Transverse colon (tissue), 4 donors: ENCODE data around the gene SOX2. TPM values are rescaled to one million over a fixed set of nuclear protein-coding genes. Genes with fewer than 3 reads are reported as not detected.

Experiments used
- DNase-seq: peaks from one replicate; pipeline ENCODE4 v3.0.0-alpha.2; 2019
- H3K27ac ChIP-seq, 4 donors: fragments of 200-600 bp; sonication (generic); 2 replicates each; pipeline ENCODE4 v1.5.1; 2016 to 2018; ENCODE audit warnings: inconsistent platforms in 4 of 4
- H3K27me3 ChIP-seq: fragments of 200-600 bp; sonication (generic); 2 replicates; pipeline ENCODE4 v1.5.1; 2017; ENCODE audit warnings: inconsistent platforms
- H3K36me3 ChIP-seq, 4 donors: fragments of 200-600 bp; sonication (generic); 2 replicates each; pipeline ENCODE4 v1.5.1; 2017 to 2019; ENCODE audit warnings: inconsistent platforms in 4 of 4
- H3K4me1 ChIP-seq, 4 donors: fragments of 200-600 bp; sonication (generic); 2 replicates each; pipeline ENCODE4 v1.5.1; 2017 to 2020; ENCODE audit warnings: inconsistent platforms in 4 of 4
- H3K4me3 ChIP-seq, 4 donors: fragments of 200-600 bp; sonication (generic); 1 replicate in 1 of 4; 2 replicates in 3 of 4; pipeline versions ENCODE4 v1.5.1 to v1.6.1; 2017 to 2019; ENCODE audit warnings: inconsistent platforms in 4 of 4
- H3K9me3 ChIP-seq, 2 donors: fragments of 200-600 bp; sonication (generic); 2 replicates each; pipeline ENCODE4 v1.5.1; 2017 to 2019; ENCODE audit warnings: inconsistent platforms in 2 of 2
- EP300 ChIP-seq: sonication (generic); formaldehyde crosslinking; IDR thresholded peaks from one replicate; pipeline ENCODE4 v1.6.1; 2017; ENCODE audit warnings: antibody characterized with exemption, low read depth
- POLR2A ChIP-seq: fragments of 450-650 bp; IDR thresholded peaks from one replicate; pipeline ENCODE4 v1.6.1; 2016; ENCODE audit warnings: antibody characterized with exemption, mild to moderate bottlenecking, moderate library complexity
- POLR2AphosphoS5 ChIP-seq, 3 donors: sonication (generic); formaldehyde crosslinking; IDR thresholded peaks; one replicate each; pipeline ENCODE4 v1.6.1; 2016; ENCODE audit warnings: antibody characterized with exemption in 3 of 3
- WGBS, 2 donors: methylation state at CpG; one replicate each; pipeline ENCODE4 v1.1.5; 2018; ENCODE audit warnings: low coverage in 1 of 2; 5-methylcytosine and 5-hydroxymethylcytosine counted together
- in situ Hi-C, 4 donors: fragments of 200-750 bp; cut with MboI; loops; one replicate each; pipeline versions ENCODE4 v1.15.0 to v1.15.1; 2017; ENCODE audit warnings: low sequenced_read_pairs in 3 of 4, low pct_ligation_motif_present in 1 of 4, low pct_unique_long_range_greater_than_20kb in 1 of 4
- intact Hi-C: fragments of 100-400 bp; cut with DNase I; formaldehyde crosslinking; loops from one replicate; pipeline ENCODE4 v1.15.1; 2023; ENCODE audit warnings: low total_unique reads
- total RNA-seq, 4 donors: library from RNA; depleted of rRNA; stranded (reverse); fragments of >200 nt; gene quantifications; one replicate each; pipeline ENCODE4 v1.1.0, GENCODE V29; 2016
- TF ChIP-seq, protein P1 (sequence below), 5 experiments: fragments of 200-600 bp in 3 of 5; fragments of 450-650 bp in 2 of 5; sonication (generic) in 3 of 5; IDR thresholded peaks; 1 replicate in 2 of 5; 2 replicates in 3 of 5; pipeline ENCODE4 v1.5.1; 2016 to 2017; ENCODE audit warnings: antibody characterized with exemption in 5 of 5, inconsistent platforms in 3 of 5, mild to moderate bottlenecking in 2 of 5, moderate library complexity in 1 of 5

SOX2 gene
- total RNA-seq, 4 donors from 2014 or later: 0.60 to 3.2 (median 0.82) TPM; not detected in 1

DNA sequence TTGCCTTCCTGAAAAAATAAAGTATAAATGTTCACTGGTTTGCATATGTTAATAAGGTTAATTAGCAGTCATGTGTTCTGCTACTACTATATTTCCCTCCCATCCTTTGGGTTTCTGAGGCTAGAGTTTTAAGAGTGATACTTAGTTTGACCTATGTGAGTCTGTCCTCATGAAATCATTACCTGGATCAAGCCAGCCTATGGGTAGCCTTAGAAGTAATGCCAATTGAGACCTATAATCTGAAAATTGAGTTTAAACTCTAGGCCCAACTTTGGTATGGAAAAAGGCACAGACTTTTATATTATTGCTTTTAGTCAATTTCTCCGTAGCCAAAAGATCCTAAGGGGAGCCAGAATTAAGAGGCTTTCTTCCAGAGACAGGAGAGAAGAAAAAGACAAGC lies 18.4 kb upstream of the SOX2 start:
- Histone ChIP-seq H3K27me3 (peaks cover 65% of the 10 kb centered on the region), H3K9me3 (no peaks in the 10 kb centered on the region), H3K36me3 (no peaks in the 10 kb centered on the region), H3K4me3 (no peak overlapping the region), H3K27ac (no peak overlapping the region), H3K4me1 (peaks cover 10 to 18% (median 14%) of the 10 kb centered on the region in 4 donors)
- TF ChIP-seq EP300 (no peak), POLR2A (no peak), POLR2AphosphoS5 (IDR thresholded peaks at IDR 0.05) (no peak)
- TF ChIP-seq, protein P1, sequence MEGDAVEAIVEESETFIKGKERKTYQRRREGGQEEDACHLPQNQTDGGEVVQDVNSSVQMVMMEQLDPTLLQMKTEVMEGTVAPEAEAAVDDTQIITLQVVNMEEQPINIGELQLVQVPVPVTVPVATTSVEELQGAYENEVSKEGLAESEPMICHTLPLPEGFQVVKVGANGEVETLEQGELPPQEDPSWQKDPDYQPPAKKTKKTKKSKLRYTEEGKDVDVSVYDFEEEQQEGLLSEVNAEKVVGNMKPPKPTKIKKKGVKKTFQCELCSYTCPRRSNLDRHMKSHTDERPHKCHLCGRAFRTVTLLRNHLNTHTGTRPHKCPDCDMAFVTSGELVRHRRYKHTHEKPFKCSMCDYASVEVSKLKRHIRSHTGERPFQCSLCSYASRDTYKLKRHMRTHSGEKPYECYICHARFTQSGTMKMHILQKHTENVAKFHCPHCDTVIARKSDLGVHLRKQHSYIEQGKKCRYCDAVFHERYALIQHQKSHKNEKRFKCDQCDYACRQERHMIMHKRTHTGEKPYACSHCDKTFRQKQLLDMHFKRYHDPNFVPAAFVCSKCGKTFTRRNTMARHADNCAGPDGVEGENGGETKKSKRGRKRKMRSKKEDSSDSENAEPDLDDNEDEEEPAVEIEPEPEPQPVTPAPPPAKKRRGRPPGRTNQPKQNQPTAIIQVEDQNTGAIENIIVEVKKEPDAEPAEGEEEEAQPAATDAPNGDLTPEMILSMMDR (IDR thresholded peaks at IDR 0.05): no peak
- 67 to 84% methylated on average over 1 of the region's 1 CpG for WGBS, 2 donors
- in situ Hi-C loops: loop anchor here in 1 of 4 donors (10.0 kb wide), 1 partner anchor 1142 kb away; no protein-coding TSS in a partner anchor
- intact Hi-C loops: no loop called here
- DNase-seq: no peak

- peak; percentile 32 for DNase-seq
- Histone ChIP-seq H3K27ac (peak overlapping the region in 1 of 4 donors; percentile 5), H3K4me1 (peaks cover 10 to 18% (median 14%) of the 10 kb centered on the region in 4 donors), H3K27me3 (peaks cover 76% of the 10 kb centered on the region), H3K4me3 (peak overlapping the region in 3 of 4 donors; percentile 22 to 46 (median 28)), H3K9me3 (no peaks in the 10 kb centered on the region), H3K36me3 (no peaks in the 10 kb centered on the region)
- in situ Hi-C loops (loop anchor here in 1 of 4 donors (10.0 kb wide), 1 partner anchor 1140 kb away; no protein-coding TSS in a partner anchor), intact Hi-C loops (no loop called here)
- WGBS, 2 donors: 22% methylated on average over 25 of the region's 53 CpGs; no CpG with 5 or more reads in 1 of the 2 donors
- TF ChIP-seq, protein P1 (IDR thresholded peaks at IDR 0.05): no peak
- TF ChIP-seq POLR2AphosphoS5 (IDR thresholded peaks at IDR 0.05): no peak
- TF ChIP-seq EP300: no peak
- TF ChIP-seq POLR2A: no peak
Observed at GRCh38 chr3:181694805-181695660, 16.7 kb upstream of the SOX2 start.

GRCh38 chr3:181695661-181696491 lies 15.8 kb upstream of the SOX2 start:
- no peak for DNase-seq
- peaks cover 84% of the 10 kb centered on the region for H3K27me3 ChIP-seq
- peak overlapping the region in 1 of 4 donors; percentile 5 for H3K27ac ChIP-seq
- peaks cover 12 to 26% (median 19%) of the 10 kb centered on the region in 4 donors for H3K4me1 ChIP-seq
- WGBS, 2 donors: 0 to 6% methylated on average over 2 to 55 of the region's 65 CpGs
- no peaks in the 10 kb centered on the region for H3K36me3 ChIP-seq
- TF ChIP-seq POLR2AphosphoS5 (IDR thresholded peaks at IDR 0.05): no peak
- in situ Hi-C loops: loop anchor here in 1 of 4 donors (10.0 kb wide), 1 partner anchor 1139 kb away; no protein-coding TSS in a partner anchor
- peak overlapping the region in 3 of 4 donors; percentile 22 to 46 (median 28) for H3K4me3 ChIP-seq
- intact Hi-C loops: no loop called here
- H3K9me3 ChIP-seq: no peaks in the 10 kb centered on the region

- Histone ChIP-seq H3K27me3 (peaks cover 88% of the 10 kb centered on the region), H3K36me3 (no peaks in the 10 kb centered on the region), H3K9me3 (no peaks in the 10 kb centered on the region), H3K4me3 (no peak overlapping the region), H3K4me1 (peaks cover 12 to 27% (median 20%) of the 10 kb centered on the region in 4 donors), H3K27ac (no peak overlapping the region)
- intact Hi-C loops: no loop called here
- DNase-seq: no peak
- TF ChIP-seq POLR2A: no peak
- TF ChIP-seq EP300: no peak
- no peak for TF ChIP-seq POLR2AphosphoS5 (IDR thresholded peaks at IDR 0.05)
- TF ChIP-seq, protein P1 (IDR thresholded peaks at IDR 0.05): no peak
- in situ Hi-C loops: loop anchor here in 1 of 4 donors (10.0 kb wide), 1 partner anchor 1138 kb away; no protein-coding TSS in a partner anchor
- 12 to 26% methylated on average over 5 to 11 of the region's 11 CpGs for WGBS, 2 donors
Observed at GRCh38 chr3:181696626-181697230, 15.0 kb upstream of the SOX2 start.
